ENCODE measurements around the gene HSPB6.

HSPB6 gene

GRCh38 chr19:35716801-35717664 lies 39.8 kb downstream of the HSPB6 start:
- DNase-seq (ENCODE audit: low spot score): peak; percentile 98

- no peak for DNase-seq (ENCODE audit: low spot score)
These were observed 40.6 kb downstream of the HSPB6 start for GRCh38 chr19:35715981-35716800.

GRCh38 chr19:35715355-35715809 lies 41.4 kb downstream of the HSPB6 start:
- no peak for DNase-seq (ENCODE audit: low spot score)

GRCh38 chr19:35714601-35715354 lies 42.1 kb downstream of the HSPB6 start:
- DNase-seq (ENCODE audit: low spot score): no peak

- DNase-seq (ENCODE audit: low spot score): no peak
These were observed 42.8 kb downstream of the HSPB6 start for GRCh38 chr19:35713904-35714495.

GRCh38 chr19:35713506-35713850 lies 43.4 kb downstream of the HSPB6 start:
- no peak for DNase-seq (ENCODE audit: low spot score)

GRCh38 chr19:35712567-35713505 lies 44.0 kb downstream of the HSPB6 start:
- peak; percentile 22 for DNase-seq (ENCODE audit: low spot score)

GRCh38 chr19:35710784-35711723 lies 45.8 kb downstream of the HSPB6 start:
- no peak for DNase-seq (ENCODE audit: low spot score)

- DNase-seq (ENCODE audit: low spot score): no peak
These were observed 48.4 kb downstream of the HSPB6 start for GRCh38 chr19:35708391-35708790.

All from CD4-positive, alpha-beta T cell treated with Interleukin-6 at 100 ng/mL for 8 hours (primary cell).